ENCODE results near the gene NSRP1. TPM values are rescaled to one million over a fixed set of nuclear protein-coding genes. Genes with fewer than 3 reads are reported as not detected.

NSRP1 gene
- total RNA-seq, 1 donor: 12.7 TPM

GRCh38 chr17:30218799-30219198 lies 102.2 kb downstream of the NSRP1 start:
- Histone ChIP-seq H3K79me2 (ENCODE audit: insufficient read depth, low read length) (no peaks in the 10 kb centered on the region), H3K4me2 (ENCODE audit: insufficient read depth, low read length) (no peak overlapping the region), H3K9me3 (ENCODE audit: low read depth, low read length) (no peaks in the 10 kb centered on the region), H3K27ac (ENCODE audit: low read depth, low read length) (no peak overlapping the region), H4K20me1 (ENCODE audit: insufficient read depth, low read length) (no peaks in the 10 kb centered on the region), H3K27me3 (ENCODE audit: insufficient read depth, low read length) (peaks cover 8% of the 10 kb centered on the region), H3K4me3 (ENCODE audit: insufficient read depth, low read length) (no peak overlapping the region), H3K36me3 (ENCODE audit: insufficient read depth, low read length) (no peaks in the 10 kb centered on the region), H2AFZ (ENCODE audit: low read length) (no peak overlapping the region), H3K4me1 (ENCODE audit: insufficient read depth, low read length) (no peaks in the 10 kb centered on the region)
- DNase-seq (ENCODE audit: insufficient read length, low spot score, missing footprints): no peak
- no peak for TF ChIP-seq CTCF (IDR thresholded peaks at IDR 0.05; ENCODE audit: extremely low read depth, low read depth, low read length)

GRCh38 chr17:30219315-30219714 lies 102.7 kb downstream of the NSRP1 start:
- Histone ChIP-seq H3K9me3 (ENCODE audit: low read depth, low read length) (no peaks in the 10 kb centered on the region), H2AFZ (ENCODE audit: low read length) (no peak overlapping the region), H3K36me3 (ENCODE audit: insufficient read depth, low read length) (no peaks in the 10 kb centered on the region), H4K20me1 (ENCODE audit: insufficient read depth, low read length) (no peaks in the 10 kb centered on the region), H3K4me2 (ENCODE audit: insufficient read depth, low read length) (no peak overlapping the region), H3K4me1 (ENCODE audit: insufficient read depth, low read length) (no peaks in the 10 kb centered on the region), H3K27ac (ENCODE audit: low read depth, low read length) (no peak overlapping the region), H3K4me3 (ENCODE audit: insufficient read depth, low read length) (no peak overlapping the region), H3K79me2 (ENCODE audit: insufficient read depth, low read length) (no peaks in the 10 kb centered on the region), H3K27me3 (ENCODE audit: insufficient read depth, low read length) (peaks cover 8% of the 10 kb centered on the region)
- no peak for DNase-seq (ENCODE audit: insufficient read length, low spot score, missing footprints)
- no peak for TF ChIP-seq CTCF (IDR thresholded peaks at IDR 0.05; ENCODE audit: extremely low read depth, low read depth, low read length)

- no peaks in the 10 kb centered on the region for H3K9me3 ChIP-seq (ENCODE audit: low read depth, low read length)
- peaks cover 13% of the 10 kb centered on the region for H3K27me3 ChIP-seq (ENCODE audit: insufficient read depth, low read length)
- H3K4me1 ChIP-seq (ENCODE audit: insufficient read depth, low read length): no peaks in the 10 kb centered on the region
- TF ChIP-seq CTCF (IDR thresholded peaks at IDR 0.05; ENCODE audit: extremely low read depth, low read depth, low read length): no peak
- no peak overlapping the region for H3K27ac ChIP-seq (ENCODE audit: low read depth, low read length)
- no peaks in the 10 kb centered on the region for H4K20me1 ChIP-seq (ENCODE audit: insufficient read depth, low read length)
- H3K4me2 ChIP-seq (ENCODE audit: insufficient read depth, low read length): no peak overlapping the region
- H3K36me3 ChIP-seq (ENCODE audit: insufficient read depth, low read length): no peaks in the 10 kb centered on the region
- no peak overlapping the region for H3K4me3 ChIP-seq (ENCODE audit: insufficient read depth, low read length)
- no peaks in the 10 kb centered on the region for H3K79me2 ChIP-seq (ENCODE audit: insufficient read depth, low read length)
- no peak overlapping the region for H2AFZ ChIP-seq (ENCODE audit: low read length)
- DNase-seq (ENCODE audit: insufficient read length, low spot score, missing footprints): no peak
Measured at GRCh38 chr17:30219833-30220232, 103.2 kb downstream of the NSRP1 start.

GRCh38 chr17:30220414-30220813 lies 103.8 kb downstream of the NSRP1 start:
- H3K27ac ChIP-seq (ENCODE audit: low read depth, low read length): no peak overlapping the region
- no peaks in the 10 kb centered on the region for H3K36me3 ChIP-seq (ENCODE audit: insufficient read depth, low read length)
- no peak for TF ChIP-seq CTCF (IDR thresholded peaks at IDR 0.05; ENCODE audit: extremely low read depth, low read depth, low read length)
- H2AFZ ChIP-seq (ENCODE audit: low read length): no peak overlapping the region
- H3K9me3 ChIP-seq (ENCODE audit: low read depth, low read length): no peaks in the 10 kb centered on the region
- no peak overlapping the region for H3K4me3 ChIP-seq (ENCODE audit: insufficient read depth, low read length)
- no peak overlapping the region for H3K4me2 ChIP-seq (ENCODE audit: insufficient read depth, low read length)
- H3K79me2 ChIP-seq (ENCODE audit: insufficient read depth, low read length): no peaks in the 10 kb centered on the region
- H3K27me3 ChIP-seq (ENCODE audit: insufficient read depth, low read length): peaks cover 18% of the 10 kb centered on the region
- no peak for DNase-seq (ENCODE audit: insufficient read length, low spot score, missing footprints)
- no peaks in the 10 kb centered on the region for H4K20me1 ChIP-seq (ENCODE audit: insufficient read depth, low read length)
- H3K4me1 ChIP-seq (ENCODE audit: insufficient read depth, low read length): no peaks in the 10 kb centered on the region
